ENCODE data around the gene LASP1. TPM values are rescaled to one million over a fixed set of nuclear protein-coding genes. Genes with fewer than 3 reads are reported as not detected.

The LASP1 gene
- total and polyA plus RNA-seq, 2 of the 8 experiments (the other 6 are each of a cell fraction or from before 2014, with no cell fraction given), result 114 to 180 TPM

DNA sequence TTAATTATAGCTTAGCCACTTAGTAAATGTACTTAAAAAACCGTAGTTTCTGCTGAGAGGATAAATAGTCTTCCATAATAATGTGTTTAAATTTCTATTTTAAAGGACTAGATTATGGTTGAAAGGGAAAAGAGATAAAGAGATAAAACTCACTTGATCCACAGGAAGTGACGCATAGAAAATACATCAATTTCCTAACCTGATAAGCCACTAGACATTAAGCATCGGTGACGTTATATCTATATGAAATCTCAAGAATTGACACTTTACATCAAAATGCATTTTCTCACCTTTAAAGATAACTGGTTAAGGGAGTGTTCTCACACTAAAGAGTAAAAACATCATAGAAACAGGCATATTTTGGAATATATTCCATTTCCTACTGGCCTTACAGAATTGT lies 91.6 kb downstream of the LASP1 start (continued):
- TF ChIP-seq JUND (IDR thresholded peaks at IDR 0.05; ENCODE audit: low read length), result no peak

Measured in H1 (cell line).